NCI-H2171 (cell line): ENCODE results near the gene TPD52L1.
A peak's percentile ranks its signal among the peaks of the same experiment; 100 is the strongest.

Source experiments
- DNase-seq: peaks from one replicate; lab custom pipeline; 2025; lab: John Stamatoyannopoulos, UW

The TPD52L1 gene

GRCh38 chr6:125245523-125246264, 92.1 kb downstream of the TPD52L1 start:
- DNase-seq = no peak

GRCh38 chr6:125246566-125246965, 93.0 kb downstream of the TPD52L1 start:
- no peak for DNase-seq

- no peak for DNase-seq
Measured at GRCh38 chr6:125248136-125248535, 94.6 kb downstream of the TPD52L1 start.

- no peak for DNase-seq
Measured at GRCh38 chr6:125250511-125250910, 96.9 kb downstream of the TPD52L1 start.

GRCh38 chr6:125251516-125252220, 98.1 kb downstream of the TPD52L1 start:
- DNase-seq = no peak

- DNase-seq = no peak
Measured at GRCh38 chr6:125252891-125253290, 99.3 kb downstream of the TPD52L1 start.

- DNase-seq = no peak
Measured at GRCh38 chr6:125253881-125254280, 100.3 kb downstream of the TPD52L1 start.

GRCh38 chr6:125254321-125254720, 100.7 kb downstream of the TPD52L1 start:
- no peak for DNase-seq

- DNase-seq = no peak
Measured at GRCh38 chr6:125255201-125255600, 101.6 kb downstream of the TPD52L1 start.

GRCh38 chr6:125257351-125257750, 103.8 kb downstream of the TPD52L1 start:
- DNase-seq = no peak

- DNase-seq = no peak
Measured at GRCh38 chr6:125258651-125259353, 105.2 kb downstream of the TPD52L1 start.

GRCh38 chr6:125259354-125259736, 105.8 kb downstream of the TPD52L1 start:
- no peak for DNase-seq

- no peak for DNase-seq
Measured at GRCh38 chr6:125262016-125263013, 108.7 kb downstream of the TPD52L1 start.

GRCh38 chr6:125264476-125264875, 110.9 kb downstream of the TPD52L1 start:
- no peak for DNase-seq

- DNase-seq = peak; percentile 42
Measured at GRCh38 chr6:125267806-125268523, 114.4 kb downstream of the TPD52L1 start.

GRCh38 chr6:125268765-125269164, 115.2 kb downstream of the TPD52L1 start:
- DNase-seq = no peak

GRCh38 chr6:125269328-125269985, 115.9 kb downstream of the TPD52L1 start:
- DNase-seq = no peak

- no peak for DNase-seq
Measured at GRCh38 chr6:125270380-125270779, 116.8 kb downstream of the TPD52L1 start.

- DNase-seq = no peak
Measured at GRCh38 chr6:125271486-125272159, 118.0 kb downstream of the TPD52L1 start.

- DNase-seq = no peak
Measured at GRCh38 chr6:125273251-125273650, 119.7 kb downstream of the TPD52L1 start.
